ENCODE measurements around the gene MCU.
"Not testable (repeated sequence)": the region's sequence is repeated elsewhere in the genome, so short reads cannot be mapped to it uniquely, and the experiment has no call there.

The MCU gene

DNA sequence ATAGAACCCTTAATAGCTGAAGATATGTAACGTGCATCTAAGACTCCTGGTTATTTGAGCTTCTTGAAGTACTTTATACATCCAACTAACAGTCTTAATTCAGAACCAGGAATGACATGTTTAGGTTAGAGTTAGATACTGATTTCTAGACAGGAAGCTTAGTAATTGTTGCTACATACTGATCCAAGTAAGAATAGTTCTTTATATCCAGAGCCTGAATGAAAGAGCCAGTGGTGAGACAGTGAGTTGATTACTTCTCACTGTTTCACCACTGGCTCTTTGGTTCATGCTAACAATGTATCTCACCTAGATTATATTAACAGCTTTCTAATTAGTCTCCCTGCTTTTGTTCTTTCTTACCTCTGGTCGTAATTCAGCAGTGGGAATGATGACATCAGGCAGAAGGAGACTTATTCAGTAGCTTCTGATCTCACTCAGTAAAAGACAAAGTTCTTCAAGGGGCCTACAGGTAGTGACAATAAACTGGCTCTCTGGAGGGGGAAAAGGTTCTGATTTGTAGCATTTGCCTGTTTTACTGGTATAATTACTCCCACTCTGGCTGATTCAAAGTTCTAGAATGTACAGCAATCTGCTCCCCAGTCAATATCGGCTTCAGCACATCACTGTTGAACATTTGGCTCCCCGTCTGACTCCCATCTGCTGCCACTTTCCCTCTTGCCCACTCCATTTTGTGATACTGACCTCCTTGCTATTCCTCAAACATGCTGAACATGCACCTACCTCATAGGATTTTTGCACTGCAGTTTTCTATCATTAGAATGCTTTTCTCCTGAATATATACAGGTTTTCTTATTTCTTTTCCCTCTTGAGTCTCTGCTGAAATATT lies 29.1 kb downstream of the MCU start:
- Histone ChIP-seq H3K4me3 (no peak overlapping the region), H3K27ac (no peak overlapping the region)

- Histone ChIP-seq H3K27ac (no peak overlapping the region), H3K4me3 (no peak overlapping the region)
Observed at GRCh38 chr10:72727130-72727529, 35.2 kb downstream of the MCU start.

GRCh38 chr10:72728462-72728861 lies 36.5 kb downstream of the MCU start:
- Histone ChIP-seq H3K27ac (no peak overlapping the region), H3K4me3 (no peak overlapping the region)

- H3K4me3 ChIP-seq, result no peak overlapping the region
- H3K27ac ChIP-seq, result no peak overlapping the region
Observed at GRCh38 chr10:72729528-72729927, 37.6 kb downstream of the MCU start.

- Histone ChIP-seq H3K4me3 (no peak overlapping the region), H3K27ac (no peak overlapping the region)
Observed at GRCh38 chr10:72730479-72730878, 38.5 kb downstream of the MCU start.

GRCh38 chr10:72731916-72732419 lies 40.0 kb downstream of the MCU start:
- H3K27ac ChIP-seq, result no peak overlapping the region
- H3K4me3 ChIP-seq, result no peak overlapping the region

DNA sequence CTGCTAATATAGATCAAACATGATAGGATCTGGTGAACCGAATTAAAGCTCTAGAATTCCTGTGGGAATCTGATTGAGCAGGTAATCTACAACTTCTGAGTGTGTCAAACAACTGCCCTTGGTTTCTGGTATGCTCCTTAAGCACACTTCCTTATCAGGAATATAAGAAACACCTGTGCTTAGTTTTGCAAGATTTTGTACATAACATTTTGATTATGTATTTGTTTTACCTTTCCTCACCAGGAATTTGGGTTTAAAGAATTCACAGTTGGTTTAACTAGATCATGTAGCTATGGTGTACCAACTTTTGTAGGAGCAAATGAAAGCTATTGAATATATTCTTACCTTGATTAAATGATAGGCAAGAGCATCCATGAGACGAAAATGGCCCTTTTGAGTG lies 40.6 kb downstream of the MCU start:
- H3K4me3 ChIP-seq, result no peak overlapping the region
- H3K27ac ChIP-seq, result no peak overlapping the region

DNA sequence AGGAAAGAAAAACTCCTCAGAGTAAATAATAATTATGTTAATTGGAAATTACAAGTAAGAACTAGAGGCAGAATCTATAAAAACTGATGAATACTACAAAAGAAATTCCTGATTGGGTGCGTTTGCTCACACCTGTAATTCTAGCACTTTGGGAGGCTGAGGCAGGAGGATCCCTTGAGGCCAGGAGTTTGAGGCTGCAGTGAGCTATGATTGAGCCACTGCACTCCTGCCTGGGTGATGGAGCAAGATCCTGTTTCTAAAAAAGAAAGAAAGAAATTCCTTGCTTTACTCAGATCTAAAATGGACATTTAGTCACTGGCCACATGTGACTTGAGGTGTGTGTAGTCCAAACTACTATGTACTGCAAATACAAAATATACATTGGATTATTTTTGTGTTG lies 42.0 kb downstream of the MCU start:
- H3K4me3 ChIP-seq, result no peak overlapping the region
- H3K27ac ChIP-seq, result no peak overlapping the region

- peak overlapping the region in 2 of 21 experiments; percentile 3 to 29 for H3K27ac ChIP-seq
- H3K4me3 ChIP-seq, result no peak overlapping the region
Observed at GRCh38 chr10:72735288-72735936, 43.5 kb downstream of the MCU start.

- Histone ChIP-seq H3K27ac (peak overlapping the region in 7 of 21 experiments; percentile 3 to 62 (median 33)), H3K4me3 (no peak overlapping the region)
Observed at GRCh38 chr10:72736176-72736827, 44.4 kb downstream of the MCU start.

GRCh38 chr10:72736828-72737220 lies 44.9 kb downstream of the MCU start:
- peak overlapping the region in 7 of 21 experiments; percentile 3 to 62 (median 33) for H3K27ac ChIP-seq

DNA sequence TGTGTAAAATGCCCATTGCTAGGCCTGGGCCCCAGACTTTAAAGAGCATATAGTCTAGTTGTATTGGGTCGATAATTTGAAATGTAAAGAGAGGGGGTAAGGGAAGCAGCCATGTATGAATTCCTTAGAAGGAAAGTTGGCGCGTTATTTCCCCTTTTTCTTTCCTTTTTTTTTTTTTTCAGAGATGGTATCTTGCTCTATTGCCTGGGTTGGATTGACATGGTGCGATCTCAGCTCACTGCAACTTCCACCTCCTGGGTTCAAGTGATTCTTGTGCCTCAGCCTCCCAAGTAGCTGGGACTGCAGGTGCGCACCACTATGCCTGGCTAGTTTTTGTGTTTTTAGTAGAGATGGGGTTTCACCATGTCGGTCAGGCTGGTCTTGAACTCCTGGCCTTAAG lies 45.4 kb downstream of the MCU start:
- H3K4me3 ChIP-seq, result not testable (repeated sequence)
- H3K27ac ChIP-seq, result peak overlapping the region in 3 of 21 experiments; percentile 33 to 62 (median 52)

More at GRCh38 chr10:72736828-72737220, 44.9 kb downstream of the MCU start:
- H3K4me3 ChIP-seq, result no peak overlapping the region

DNA sequence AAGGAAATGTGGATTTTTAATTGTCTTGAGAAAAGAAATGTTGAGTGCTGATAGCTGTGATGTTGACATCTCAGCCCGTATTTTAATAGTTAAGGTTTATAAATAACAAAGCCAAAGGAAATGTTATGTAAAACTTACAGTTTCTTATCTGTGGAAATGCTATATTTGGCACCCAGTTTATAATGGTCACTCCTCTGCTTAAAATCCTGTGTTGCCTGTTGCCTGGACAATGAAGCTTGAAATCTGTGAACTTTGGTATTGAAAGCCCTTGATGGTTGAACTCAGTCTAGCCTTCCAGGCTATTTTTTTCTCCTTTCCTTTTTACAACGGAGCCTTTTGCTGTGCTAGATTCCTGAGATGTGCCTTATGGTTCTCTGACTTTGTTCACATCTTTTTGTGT lies 46.5 kb downstream of the MCU start:
- Histone ChIP-seq H3K27ac (peak overlapping the region in 3 of 21 experiments; percentile 1 to 47 (median 23)), H3K4me3 (no peak overlapping the region)

GRCh38 chr10:72740528-72740927 lies 48.6 kb downstream of the MCU start:
- H3K4me3 ChIP-seq, result no peak overlapping the region
- H3K27ac ChIP-seq, result no peak overlapping the region

DNA sequence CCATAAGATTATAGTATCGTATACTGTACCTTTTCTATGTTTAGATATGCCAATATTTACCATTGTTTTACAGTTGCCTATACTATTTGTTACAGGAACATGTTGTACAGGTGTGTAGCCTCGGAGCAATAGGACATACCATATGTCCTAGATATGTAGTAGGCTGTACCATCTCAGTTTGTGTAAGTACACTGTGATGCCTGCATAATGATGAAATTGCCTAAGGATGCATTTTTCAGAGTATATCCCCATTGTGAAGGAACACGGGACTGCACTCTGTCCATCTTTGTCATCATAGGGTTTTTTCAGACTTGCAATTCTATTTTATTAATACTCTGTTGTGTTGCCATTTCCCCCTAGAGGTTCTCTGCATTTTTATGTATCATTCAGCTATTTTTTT lies 50.1 kb downstream of the MCU start:
- Histone ChIP-seq H3K27ac (no peak overlapping the region), H3K4me3 (no peak overlapping the region)

DNA sequence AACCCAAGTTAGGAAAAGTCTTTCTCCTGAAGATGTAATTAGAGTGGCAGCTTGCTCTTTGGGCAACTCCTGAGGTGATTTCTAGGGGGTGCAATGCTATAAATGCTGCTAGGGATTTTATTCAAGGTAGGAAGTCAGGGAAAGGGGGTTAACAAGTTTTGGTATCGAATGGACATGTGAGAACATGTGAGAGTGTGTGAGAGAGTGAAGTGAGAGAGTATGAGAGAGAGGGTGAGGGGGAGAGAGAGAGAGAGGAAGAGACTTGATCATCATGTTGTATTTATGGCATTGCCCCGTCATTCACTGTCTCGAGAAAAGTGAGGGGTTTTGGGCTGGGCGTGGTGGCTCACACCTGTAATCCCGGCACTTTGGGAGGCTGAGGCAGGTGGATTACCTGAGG lies 50.9 kb downstream of the MCU start:
- no peak overlapping the region for H3K27ac ChIP-seq
- no peak overlapping the region for H3K4me3 ChIP-seq

DNA sequence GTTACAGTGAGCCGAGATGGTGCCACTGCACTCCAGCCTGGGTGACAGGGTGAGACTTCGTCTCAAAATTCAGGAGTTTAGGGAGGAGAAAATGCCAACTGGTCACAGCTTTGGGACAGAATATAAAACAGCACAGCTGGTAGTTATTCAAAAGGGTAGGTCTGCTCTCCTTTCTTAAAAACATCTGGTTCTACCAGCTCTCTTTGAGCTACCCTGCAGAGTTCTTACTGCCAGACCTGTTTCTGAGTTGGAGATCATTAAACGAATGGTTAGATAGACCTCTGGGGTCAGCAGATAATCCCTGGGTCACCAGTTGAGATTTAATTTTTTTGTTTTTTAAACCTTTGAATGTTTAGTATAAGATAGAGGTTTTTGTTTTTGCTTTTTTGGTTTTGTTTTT lies 52.6 kb downstream of the MCU start:
- H3K27ac ChIP-seq, result peak overlapping the region in 2 of 21 experiments; percentile 10 to 18
- no peak overlapping the region for H3K4me3 ChIP-seq

GRCh38 chr10:72746426-72747363 lies 54.8 kb downstream of the MCU start:
- Histone ChIP-seq H3K4me3 (no peak overlapping the region), H3K27ac (peak overlapping the region in 2 of 21 experiments; percentile 17 to 53)

GRCh38 chr10:72747521-72747920 lies 55.6 kb downstream of the MCU start:
- H3K4me3 ChIP-seq, result no peak overlapping the region
- no peak overlapping the region for H3K27ac ChIP-seq

Data from skin epidermis (tissue), 12 donors.